Hepatocyte (in vitro differentiated cells): ENCODE results near the gene MYO1E. TPM values are rescaled to one million over a fixed set of nuclear protein-coding genes. Genes with fewer than 3 reads are reported as not detected.

Source experiments
- DNase-seq: peaks from one replicate; pipeline ENCODE4 v3.0.0-alpha.2; 2016; ENCODE audit warnings: low spot score
- H2AFZ ChIP-seq: fragments of 200-600 bp; sonication (generic); 2 replicates; pipeline ENCODE4 v1.6.0; 2016; ENCODE audit warnings: antibody characterized with exemption, mild to moderate bottlenecking
- H3K27ac ChIP-seq: fragments of 200-600 bp; sonication (generic); 2 replicates; pipeline ENCODE4 v1.5.1; 2016; ENCODE audit warnings: mild to moderate bottlenecking
- H3K27me3 ChIP-seq: fragments of 200-600 bp; sonication (generic); 2 replicates; pipeline ENCODE4 v1.6.1; 2016
- H3K36me3 ChIP-seq: fragments of 200-600 bp; sonication (generic); replicated peaks from 2 replicates; pipeline ENCODE4 v1.5.1; 2016; ENCODE audit warnings: low read depth; ENCODE audit not compliant: insufficient read depth
- H3K4me1 ChIP-seq: fragments of 200-600 bp; sonication (generic); 2 replicates; pipeline ENCODE4 v1.5.1; 2016; ENCODE audit warnings: mild to moderate bottlenecking, moderate library complexity; ENCODE audit not compliant: insufficient read depth
- H3K4me2 ChIP-seq: fragments of 200-600 bp; sonication (generic); 2 replicates; pipeline ENCODE4 v1.6.0; 2016
- H3K4me3 ChIP-seq: fragments of 200-600 bp; sonication (generic); 2 replicates; pipeline ENCODE4 v1.5.1; 2016; ENCODE audit warnings: mild to moderate bottlenecking
- H3K79me2 ChIP-seq: fragments of 200-600 bp; sonication (generic); 2 replicates; pipeline ENCODE4 v1.6.0; 2017; ENCODE audit warnings: mild to moderate bottlenecking
- H3K9me2 ChIP-seq: fragments of 200-600 bp; sonication (generic); replicated peaks from 2 replicates; pipeline ENCODE4 v1.6.0; 2017; ENCODE audit warnings: mild to moderate bottlenecking; ENCODE audit not compliant: insufficient read depth
- H3K9me3 ChIP-seq: fragments of 200-600 bp; sonication (generic); 2 replicates; pipeline ENCODE4 v1.5.1; 2016; ENCODE audit warnings: low read depth, mild to moderate bottlenecking
- H4K20me1 ChIP-seq: fragments of 200-600 bp; sonication (generic); 2 replicates; pipeline ENCODE4 v1.6.0; 2016; ENCODE audit warnings: mild to moderate bottlenecking; ENCODE audit not compliant: insufficient read depth, poor library complexity, severe bottlenecking
- CTCF ChIP-seq: fragments of 200-600 bp; sonication (generic); IDR thresholded peaks from 2 replicates; pipeline ENCODE4 v1.5.1; 2016; ENCODE audit warnings: antibody characterized with exemption, mild to moderate bottlenecking; ENCODE audit not compliant: poor library complexity
- EZH2 ChIP-seq: fragments of 200-600 bp; sonication (generic); IDR thresholded peaks from 2 replicates; pipeline ENCODE4 v1.6.1; 2016; ENCODE audit warnings: antibody characterized with exemption, mild to moderate bottlenecking, borderline replicate concordance
- EZH2phosphoT487 ChIP-seq: fragments of 200-600 bp; sonication (generic); IDR thresholded peaks from one replicate; pipeline ENCODE4 v1.6.1; 2018; ENCODE audit warnings: antibody characterized with exemption, mild to moderate bottlenecking, low read depth, moderate library complexity; ENCODE audit not compliant: unreplicated experiment, severe bottlenecking
- WGBS: methylation state at CpG from one replicate; pipeline ENCODE4 v1.1.6; 2016; ENCODE audit warnings: low lambda C conversion rate; ENCODE audit errors: missing lambda C conversion rate; 5-methylcytosine and 5-hydroxymethylcytosine counted together
- polyA plus RNA-seq: library from polyadenylated mRNA; unstranded; fragments of >200 nt; fragmentation: Nextera tagmentation; extraction: Ambion mirVana; gene quantifications from 2 replicates; pipeline ENCODE4 v1.2.1, GENCODE V29; 2016
- total RNA-seq: library from RNA; depleted of rRNA; stranded (reverse); fragments of >200 nt; gene quantifications from 2 replicates; pipeline ENCODE4 v1.2.3, GENCODE V29; 2014

The MYO1E gene
- total and polyA plus RNA-seq, 2 experiments from 2014 or later, result 107 to 111 TPM

DNA sequence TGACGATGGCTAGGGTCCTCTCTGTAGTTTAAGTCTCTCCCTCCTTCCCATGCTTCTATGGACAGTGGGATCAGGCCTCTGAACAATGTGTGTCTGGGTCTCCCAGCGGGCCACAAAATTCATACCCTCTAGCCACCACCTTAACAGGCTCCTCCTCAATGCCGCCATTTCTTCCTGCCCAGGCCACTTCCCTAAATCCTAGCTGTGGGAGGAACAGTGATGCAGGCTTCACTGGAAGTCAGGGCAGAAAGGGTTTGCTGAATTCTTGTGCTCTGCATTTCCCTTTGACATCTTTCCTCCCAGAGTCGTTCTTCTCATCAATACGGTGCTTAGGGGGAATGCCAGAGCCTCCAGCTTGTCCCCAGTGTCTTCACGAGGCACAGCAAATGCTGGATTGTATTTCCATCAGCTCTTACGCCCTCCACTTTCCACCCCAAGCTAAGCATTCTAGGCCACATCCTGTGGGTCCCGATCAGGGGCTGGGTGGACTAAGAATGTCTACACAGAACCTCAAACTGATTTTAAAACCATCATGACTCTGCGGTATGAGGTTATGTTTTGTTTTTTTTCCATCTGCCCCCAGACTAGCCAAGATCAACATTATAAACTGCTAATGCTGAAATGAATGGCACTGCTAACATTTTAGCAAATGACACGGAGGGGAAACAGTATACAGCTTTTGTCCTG, 177.9 kb downstream of the MYO1E start:
- no peak overlapping the region for H3K4me3 ChIP-seq
- no peak for DNase-seq
- no peaks in the 10 kb centered on the region for H3K9me3 ChIP-seq
- no peaks in the 10 kb centered on the region for H3K36me3 ChIP-seq
- H3K4me1 ChIP-seq, result no peaks in the 10 kb centered on the region
- TF ChIP-seq CTCF (no peak), EZH2phosphoT487 (no peak), EZH2 (no peak)
- H2AFZ ChIP-seq, result no peak overlapping the region
- 92% methylated on average over 10 of the region's 10 CpGs for WGBS
- no peak overlapping the region for H3K27ac ChIP-seq
- H3K27me3 ChIP-seq, result no peaks in the 10 kb centered on the region
- H3K9me2 ChIP-seq, result no peaks in the 10 kb centered on the region
- H3K4me2 ChIP-seq, result no peak overlapping the region
- no peaks in the 10 kb centered on the region for H4K20me1 ChIP-seq
- no peaks in the 10 kb centered on the region for H3K79me2 ChIP-seq

GRCh38 chr15:59191855-59192237, 180.8 kb downstream of the MYO1E start:
- H3K4me1 ChIP-seq, result no peaks in the 10 kb centered on the region
- H4K20me1 ChIP-seq, result no peaks in the 10 kb centered on the region
- no peak overlapping the region for H3K4me3 ChIP-seq
- no peaks in the 10 kb centered on the region for H3K79me2 ChIP-seq
- no peak overlapping the region for H2AFZ ChIP-seq
- H3K9me2 ChIP-seq, result no peaks in the 10 kb centered on the region
- no peak for TF ChIP-seq CTCF
- no peak for TF ChIP-seq EZH2
- TF ChIP-seq EZH2phosphoT487, result no peak
- peak overlapping the region; percentile 67 for H3K27ac ChIP-seq
- H3K36me3 ChIP-seq, result peaks cover 9% of the 10 kb centered on the region
- DNase-seq, result peak; percentile 65
- H3K9me3 ChIP-seq, result no peaks in the 10 kb centered on the region
- H3K4me2 ChIP-seq, result no peak overlapping the region
- WGBS, result 34% methylated on average over 6 of the region's 6 CpGs
- no peaks in the 10 kb centered on the region for H3K27me3 ChIP-seq

DNA sequence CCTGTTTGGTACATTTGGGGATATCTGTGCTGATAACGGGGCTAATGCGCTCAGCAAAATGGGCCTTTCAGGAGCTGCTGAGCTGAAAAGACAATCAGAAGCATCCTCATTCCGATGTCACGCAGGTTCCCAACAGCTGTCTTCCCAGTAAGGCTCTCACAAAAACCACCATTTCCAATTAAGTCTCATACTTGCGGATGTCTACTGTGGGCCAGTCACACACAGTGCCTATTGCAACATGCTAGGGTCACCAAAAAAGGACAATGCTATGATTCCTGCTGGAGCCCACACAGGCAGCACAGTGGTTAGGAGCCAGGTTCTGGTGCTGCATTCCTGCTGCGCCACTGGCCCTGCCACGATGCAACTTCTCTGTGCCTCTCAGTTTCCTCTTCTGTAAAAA, 182.4 kb downstream of the MYO1E start:
- Histone ChIP-seq H3K27ac (no peak overlapping the region), H4K20me1 (no peaks in the 10 kb centered on the region), H3K79me2 (no peaks in the 10 kb centered on the region)

More for the DNA sequence above, 182.4 kb downstream of the MYO1E start:
- no peaks in the 10 kb centered on the region for H3K4me1 ChIP-seq
- DNase-seq, result no peak
- H3K9me2 ChIP-seq, result no peaks in the 10 kb centered on the region
- no peak overlapping the region for H3K4me2 ChIP-seq
- no peaks in the 10 kb centered on the region for H3K27me3 ChIP-seq
- H3K9me3 ChIP-seq, result no peaks in the 10 kb centered on the region
- H3K36me3 ChIP-seq, result peaks cover 9% of the 10 kb centered on the region
- no peak for TF ChIP-seq CTCF
- TF ChIP-seq EZH2, result no peak
- TF ChIP-seq EZH2phosphoT487, result no peak
- no peak overlapping the region for H3K4me3 ChIP-seq
- 89% methylated on average over 7 of the region's 7 CpGs for WGBS
- no peak overlapping the region for H2AFZ ChIP-seq
